Activated naive CD8-positive, alpha-beta T cell (primary cell): ENCODE data around the gene SEZ6.

ENCODE experiments used
- H3K27ac Mint-ChIP-seq: one replicate; pipeline ENCODE4 v1.8.0; 2021; ENCODE audit warnings: mixed read lengths
- H3K27me3 Mint-ChIP-seq: one replicate; pipeline ENCODE4 v1.8.0; 2021; ENCODE audit warnings: mixed read lengths
- H3K36me3 Mint-ChIP-seq: one replicate; pipeline ENCODE4 v1.8.0; 2021; ENCODE audit warnings: mixed read lengths
- H3K4me1 Mint-ChIP-seq: one replicate; pipeline ENCODE4 v1.8.0; 2021; ENCODE audit warnings: low read depth, mixed read lengths
- H3K4me3 Mint-ChIP-seq: one replicate; pipeline ENCODE4 v1.8.0; 2021; ENCODE audit warnings: mild to moderate bottlenecking, mixed read lengths
- H3K9me3 Mint-ChIP-seq: one replicate; pipeline ENCODE4 v1.8.0; 2021; ENCODE audit warnings: low read depth, mixed read lengths

The SEZ6 gene

DNA sequence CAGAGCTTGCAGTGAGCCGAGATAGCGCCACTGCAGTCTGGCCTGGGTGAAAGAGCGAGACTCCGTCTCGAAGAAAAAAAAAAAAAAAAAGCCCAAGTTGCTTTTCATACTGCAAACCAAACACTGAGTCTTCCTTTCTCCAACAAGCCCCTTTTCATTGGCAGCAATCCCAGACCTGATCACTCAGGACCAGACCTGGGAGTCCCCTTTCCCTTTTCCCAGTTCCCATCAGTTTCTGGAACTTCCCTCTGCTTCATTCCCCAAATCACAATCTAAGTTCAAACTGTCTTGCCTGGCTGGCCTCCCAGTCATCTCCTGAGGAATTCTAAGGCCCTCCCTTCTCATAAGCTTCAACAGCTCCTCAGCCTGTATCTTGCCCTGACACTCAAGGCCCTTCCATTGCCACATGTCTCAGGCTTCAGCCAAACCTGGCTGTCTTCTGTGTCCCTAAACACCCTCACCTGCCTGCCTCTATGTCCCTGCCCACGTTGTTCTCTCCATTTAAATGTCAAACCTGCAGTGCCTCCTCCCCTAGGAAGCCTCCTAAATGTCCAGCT lies 42.7 kb downstream of the SEZ6 start:
- H3K4me3 Mint-ChIP-seq: no peak overlapping the region
- H3K27ac Mint-ChIP-seq: no peak overlapping the region
- H3K27me3 Mint-ChIP-seq: peaks cover 7% of the 10 kb centered on the region
- no peaks in the 10 kb centered on the region for H3K36me3 Mint-ChIP-seq
- no peaks in the 10 kb centered on the region for H3K4me1 Mint-ChIP-seq
- no peaks in the 10 kb centered on the region for H3K9me3 Mint-ChIP-seq

- no peak overlapping the region for H3K27ac Mint-ChIP-seq
- no peak overlapping the region for H3K4me3 Mint-ChIP-seq
- H3K4me1 Mint-ChIP-seq: no peaks in the 10 kb centered on the region
- no peaks in the 10 kb centered on the region for H3K9me3 Mint-ChIP-seq
- H3K36me3 Mint-ChIP-seq: no peaks in the 10 kb centered on the region
- H3K27me3 Mint-ChIP-seq: peaks cover 7% of the 10 kb centered on the region
Observed at GRCh38 chr17:28961391-28961790, 44.4 kb downstream of the SEZ6 start.

DNA sequence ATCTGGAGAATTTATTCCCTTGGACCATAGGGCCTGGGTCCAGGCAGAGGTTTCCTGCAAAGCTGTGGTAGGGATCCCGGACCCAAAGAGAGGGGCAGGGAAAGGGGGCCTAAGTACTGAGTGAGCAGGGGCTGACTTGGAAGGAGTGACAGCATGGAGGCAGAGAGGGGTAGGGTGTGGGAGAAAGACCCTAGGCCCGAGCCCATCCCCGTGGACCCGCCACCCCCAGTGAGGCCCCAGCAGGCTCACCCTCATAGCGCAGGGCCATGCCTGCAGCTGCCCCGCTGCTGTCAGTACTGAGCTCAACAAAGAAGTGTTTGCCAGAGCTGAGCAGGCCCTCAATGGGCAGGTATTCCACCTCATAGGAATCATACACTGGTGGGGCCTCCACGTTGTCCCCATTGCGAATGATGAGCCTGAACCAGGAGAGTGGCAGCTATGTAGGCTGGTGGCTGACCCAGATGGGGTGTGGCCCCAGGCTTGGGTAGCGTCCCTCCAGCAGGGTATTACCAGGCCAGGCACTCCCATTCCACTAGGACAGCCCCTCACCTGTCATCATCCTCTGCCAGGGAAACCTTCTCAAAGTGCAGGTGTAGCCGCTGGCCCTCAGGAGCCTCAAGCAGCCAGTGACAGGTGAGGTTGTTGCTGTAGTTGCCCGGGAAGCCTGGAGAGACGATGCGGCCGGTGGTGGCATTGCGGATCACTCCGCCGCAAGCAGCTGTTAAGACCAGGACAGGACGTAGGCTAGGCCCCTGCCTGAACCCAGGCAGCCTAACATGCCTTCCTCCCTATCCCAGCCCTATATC lies 45.4 kb downstream of the SEZ6 start:
- no peak overlapping the region for H3K4me3 Mint-ChIP-seq

GRCh38 chr17:28959471-28959871 lies 46.4 kb downstream of the SEZ6 start:
- Mint-ChIP-seq H3K9me3 (no peaks in the 10 kb centered on the region), H3K4me1 (no peaks in the 10 kb centered on the region), H3K27me3 (peaks cover 7% of the 10 kb centered on the region), H3K36me3 (no peaks in the 10 kb centered on the region), H3K27ac (no peak overlapping the region), H3K4me3 (no peak overlapping the region)

More for the DNA sequence above, 45.4 kb downstream of the SEZ6 start:
- peaks cover 7% of the 10 kb centered on the region for H3K27me3 Mint-ChIP-seq
- no peaks in the 10 kb centered on the region for H3K9me3 Mint-ChIP-seq
- H3K4me1 Mint-ChIP-seq: no peaks in the 10 kb centered on the region
- H3K36me3 Mint-ChIP-seq: no peaks in the 10 kb centered on the region
- no peak overlapping the region for H3K27ac Mint-ChIP-seq

DNA sequence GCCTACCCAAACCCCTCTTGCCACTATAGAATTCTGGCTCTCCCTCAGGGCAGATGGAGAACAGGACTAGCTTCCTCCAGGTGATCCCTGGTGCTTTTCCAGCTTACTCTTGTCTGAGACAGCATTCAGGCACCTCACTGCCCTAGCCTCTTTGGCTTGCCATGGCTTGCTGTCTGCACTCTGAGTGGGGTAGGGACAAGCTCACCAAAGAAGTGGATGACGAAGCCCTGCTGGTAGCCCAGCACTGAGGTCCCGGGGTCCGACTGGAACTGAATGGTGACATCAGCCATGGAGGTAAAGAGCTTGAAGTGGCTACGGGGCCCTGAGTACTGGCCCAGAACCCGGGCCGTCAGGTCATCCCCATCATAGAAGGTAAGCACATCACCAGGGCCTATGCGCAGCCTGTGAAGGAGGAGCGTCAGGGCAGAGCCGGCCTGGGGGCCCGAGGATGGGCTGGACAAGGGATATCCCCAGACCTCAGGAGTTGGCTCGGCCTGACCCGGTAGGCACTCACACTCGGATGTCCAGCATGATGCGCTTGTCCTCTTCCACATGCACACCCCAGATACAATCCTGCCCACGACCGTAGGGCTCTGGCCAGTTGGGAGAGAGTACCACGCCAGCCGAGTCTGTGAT lies 46.9 kb downstream of the SEZ6 start:
- Mint-ChIP-seq H3K27ac (no peak overlapping the region), H3K27me3 (peaks cover 7% of the 10 kb centered on the region), H3K4me1 (no peaks in the 10 kb centered on the region), H3K4me3 (no peak overlapping the region), H3K9me3 (no peaks in the 10 kb centered on the region), H3K36me3 (no peaks in the 10 kb centered on the region)

DNA sequence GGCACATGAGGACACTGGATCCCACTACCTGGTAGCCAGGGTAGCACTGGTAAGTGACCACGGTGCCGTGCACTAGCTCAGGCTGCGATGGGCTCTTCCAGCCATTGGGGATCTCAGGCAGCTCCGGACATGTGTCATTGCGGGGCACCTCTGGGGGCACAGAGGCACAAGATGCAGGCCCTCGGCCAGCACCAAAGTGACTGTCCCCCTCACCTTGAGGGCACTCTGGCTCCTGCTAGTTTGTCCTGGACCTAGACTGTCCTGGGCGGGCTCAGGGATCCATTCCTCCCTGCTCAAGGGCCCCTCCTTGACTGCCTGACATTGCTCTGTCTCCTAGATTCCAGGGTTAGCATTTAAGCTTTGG lies 47.9 kb downstream of the SEZ6 start:
- Mint-ChIP-seq H3K4me1 (no peaks in the 10 kb centered on the region), H3K27me3 (peaks cover 3% of the 10 kb centered on the region), H3K9me3 (no peaks in the 10 kb centered on the region), H3K27ac (no peak overlapping the region), H3K4me3 (no peak overlapping the region), H3K36me3 (no peaks in the 10 kb centered on the region)

GRCh38 chr17:28957277-28957991 lies 48.4 kb downstream of the SEZ6 start:
- Mint-ChIP-seq H3K27ac (no peak overlapping the region), H3K4me1 (no peaks in the 10 kb centered on the region), H3K4me3 (no peak overlapping the region), H3K36me3 (no peaks in the 10 kb centered on the region), H3K27me3 (peaks cover 3% of the 10 kb centered on the region), H3K9me3 (no peaks in the 10 kb centered on the region)

DNA sequence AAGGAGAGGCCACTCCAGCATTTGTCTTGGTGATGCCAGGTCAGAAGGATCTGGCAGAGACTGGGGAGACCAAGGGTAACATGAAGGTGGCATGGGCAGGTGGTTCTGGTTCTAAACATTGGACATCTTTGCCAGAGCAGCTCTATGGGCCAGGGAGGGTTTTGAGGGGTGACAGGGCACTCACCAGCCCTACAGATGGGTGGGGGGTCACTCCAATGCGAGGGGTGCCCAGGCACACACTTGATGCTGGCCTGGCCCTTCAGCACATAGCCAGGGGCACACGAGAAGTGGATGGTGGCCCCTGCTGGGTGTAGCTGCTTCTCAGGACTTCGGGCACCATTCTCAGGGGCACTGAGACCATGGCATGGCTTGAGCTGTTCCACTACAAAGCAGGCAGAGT lies 49.0 kb downstream of the SEZ6 start:
- Mint-ChIP-seq H3K4me1 (no peaks in the 10 kb centered on the region), H3K4me3 (no peak overlapping the region), H3K27me3 (no peaks in the 10 kb centered on the region), H3K27ac (no peak overlapping the region), H3K36me3 (no peaks in the 10 kb centered on the region), H3K9me3 (no peaks in the 10 kb centered on the region)

GRCh38 chr17:28956112-28956511 lies 49.7 kb downstream of the SEZ6 start:
- H3K9me3 Mint-ChIP-seq: no peaks in the 10 kb centered on the region
- no peaks in the 10 kb centered on the region for H3K4me1 Mint-ChIP-seq
- no peaks in the 10 kb centered on the region for H3K27me3 Mint-ChIP-seq
- no peak overlapping the region for H3K27ac Mint-ChIP-seq
- H3K36me3 Mint-ChIP-seq: no peaks in the 10 kb centered on the region
- no peak overlapping the region for H3K4me3 Mint-ChIP-seq

DNA sequence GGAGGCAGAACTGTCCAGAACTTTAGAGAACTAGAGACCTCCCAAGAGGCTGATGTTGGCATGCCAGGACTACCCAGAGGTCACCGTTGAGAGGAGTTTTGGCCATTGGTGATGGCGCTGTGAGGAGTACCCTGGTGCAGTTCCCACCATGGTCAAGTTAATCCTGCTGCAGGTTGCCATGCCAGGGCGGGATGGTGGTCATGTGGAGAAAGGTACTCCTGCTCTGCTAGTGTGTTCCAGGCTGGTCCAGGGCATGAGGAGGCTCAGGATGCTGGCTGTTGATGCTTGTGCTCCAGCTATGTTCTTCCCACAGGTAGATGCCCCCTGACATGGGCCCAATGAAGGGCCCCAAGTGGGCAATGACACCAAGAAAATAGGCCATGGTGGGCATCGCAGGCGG lies 50.4 kb downstream of the SEZ6 start:
- H3K4me3 Mint-ChIP-seq: no peak overlapping the region
- no peaks in the 10 kb centered on the region for H3K4me1 Mint-ChIP-seq
- H3K9me3 Mint-ChIP-seq: no peaks in the 10 kb centered on the region
- H3K27ac Mint-ChIP-seq: no peak overlapping the region
- no peaks in the 10 kb centered on the region for H3K36me3 Mint-ChIP-seq
- H3K27me3 Mint-ChIP-seq: no peaks in the 10 kb centered on the region

GRCh38 chr17:28954886-28955285 lies 50.9 kb downstream of the SEZ6 start:
- no peaks in the 10 kb centered on the region for H3K9me3 Mint-ChIP-seq
- no peak overlapping the region for H3K4me3 Mint-ChIP-seq
- H3K4me1 Mint-ChIP-seq: no peaks in the 10 kb centered on the region
- no peaks in the 10 kb centered on the region for H3K36me3 Mint-ChIP-seq
- no peaks in the 10 kb centered on the region for H3K27me3 Mint-ChIP-seq
- no peak overlapping the region for H3K27ac Mint-ChIP-seq

- H3K4me3 Mint-ChIP-seq: no peak overlapping the region
- no peak overlapping the region for H3K27ac Mint-ChIP-seq
- H3K27me3 Mint-ChIP-seq: no peaks in the 10 kb centered on the region
- H3K36me3 Mint-ChIP-seq: no peaks in the 10 kb centered on the region
- peaks cover 2% of the 10 kb centered on the region for H3K4me1 Mint-ChIP-seq
- no peaks in the 10 kb centered on the region for H3K9me3 Mint-ChIP-seq
Observed at GRCh38 chr17:28953444-28954118, 52.3 kb downstream of the SEZ6 start.

- Mint-ChIP-seq H3K4me1 (peaks cover 15% of the 10 kb centered on the region), H3K4me3 (no peak overlapping the region), H3K36me3 (peaks cover 4% of the 10 kb centered on the region), H3K9me3 (no peaks in the 10 kb centered on the region), H3K27me3 (no peaks in the 10 kb centered on the region), H3K27ac (no peak overlapping the region)
Observed at GRCh38 chr17:28951991-28952975, 53.5 kb downstream of the SEZ6 start.
